ENCODE data around the gene RASSF1.

DNA sequence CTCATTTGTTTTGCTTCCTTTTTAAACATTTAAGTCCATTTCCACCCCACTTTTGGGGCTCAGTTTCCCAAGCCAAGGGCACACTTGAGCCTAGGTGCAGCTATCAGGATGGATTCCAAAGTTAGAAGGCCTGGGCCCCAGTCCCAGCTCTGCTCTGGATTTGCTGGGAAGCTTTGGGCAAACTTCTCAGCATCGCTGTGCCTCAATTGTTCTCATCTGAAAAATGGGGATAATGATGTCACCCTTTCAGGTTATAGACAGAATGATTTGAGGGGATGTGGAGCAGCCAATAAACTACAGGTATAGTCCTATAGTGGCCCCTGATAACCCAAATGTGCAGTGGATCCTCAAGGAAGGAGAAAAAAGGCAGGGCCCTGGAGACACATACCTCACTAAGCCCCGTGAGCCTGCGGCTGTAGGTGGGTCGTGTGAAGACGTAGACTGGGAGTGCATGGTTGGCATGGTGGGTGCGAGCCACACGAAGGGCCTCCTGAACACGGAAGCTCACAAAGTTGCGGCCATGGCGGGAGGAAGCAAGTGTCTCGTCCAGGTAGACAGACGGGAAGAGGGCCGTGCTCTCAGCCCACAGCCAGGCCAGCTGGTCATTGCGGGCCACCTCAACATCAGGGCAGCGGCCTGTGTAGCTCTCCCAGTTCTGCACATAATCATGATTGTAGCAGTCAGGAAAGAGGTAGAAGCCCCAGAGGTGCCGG is 21.3 kb downstream of the RASSF1 start:
- TF ChIP-seq, protein P1, sequence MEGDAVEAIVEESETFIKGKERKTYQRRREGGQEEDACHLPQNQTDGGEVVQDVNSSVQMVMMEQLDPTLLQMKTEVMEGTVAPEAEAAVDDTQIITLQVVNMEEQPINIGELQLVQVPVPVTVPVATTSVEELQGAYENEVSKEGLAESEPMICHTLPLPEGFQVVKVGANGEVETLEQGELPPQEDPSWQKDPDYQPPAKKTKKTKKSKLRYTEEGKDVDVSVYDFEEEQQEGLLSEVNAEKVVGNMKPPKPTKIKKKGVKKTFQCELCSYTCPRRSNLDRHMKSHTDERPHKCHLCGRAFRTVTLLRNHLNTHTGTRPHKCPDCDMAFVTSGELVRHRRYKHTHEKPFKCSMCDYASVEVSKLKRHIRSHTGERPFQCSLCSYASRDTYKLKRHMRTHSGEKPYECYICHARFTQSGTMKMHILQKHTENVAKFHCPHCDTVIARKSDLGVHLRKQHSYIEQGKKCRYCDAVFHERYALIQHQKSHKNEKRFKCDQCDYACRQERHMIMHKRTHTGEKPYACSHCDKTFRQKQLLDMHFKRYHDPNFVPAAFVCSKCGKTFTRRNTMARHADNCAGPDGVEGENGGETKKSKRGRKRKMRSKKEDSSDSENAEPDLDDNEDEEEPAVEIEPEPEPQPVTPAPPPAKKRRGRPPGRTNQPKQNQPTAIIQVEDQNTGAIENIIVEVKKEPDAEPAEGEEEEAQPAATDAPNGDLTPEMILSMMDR (IDR thresholded peaks at IDR 0.05; ENCODE audit: low read depth, low read length, poor library complexity, severe bottlenecking): no peak
- no peak for TF ChIP-seq EZH2phosphoT487 (IDR thresholded peaks at IDR 0.05; ENCODE audit: borderline replicate concordance, low read length)
